GM12873 (cell line): ENCODE data around the gene CALD1.

ENCODE experiments used
- TF ChIP-seq, protein P1 (sequence below): IDR thresholded peaks from 2 replicates; pipeline ENCODE4 v1.5.1; 2012; ENCODE audit warnings: low read depth, mild to moderate bottlenecking, moderate library complexity, low read length, control low read depth; ENCODE audit not compliant: insufficient read depth; ENCODE audit errors: missing control alignments

The CALD1 gene

DNA sequence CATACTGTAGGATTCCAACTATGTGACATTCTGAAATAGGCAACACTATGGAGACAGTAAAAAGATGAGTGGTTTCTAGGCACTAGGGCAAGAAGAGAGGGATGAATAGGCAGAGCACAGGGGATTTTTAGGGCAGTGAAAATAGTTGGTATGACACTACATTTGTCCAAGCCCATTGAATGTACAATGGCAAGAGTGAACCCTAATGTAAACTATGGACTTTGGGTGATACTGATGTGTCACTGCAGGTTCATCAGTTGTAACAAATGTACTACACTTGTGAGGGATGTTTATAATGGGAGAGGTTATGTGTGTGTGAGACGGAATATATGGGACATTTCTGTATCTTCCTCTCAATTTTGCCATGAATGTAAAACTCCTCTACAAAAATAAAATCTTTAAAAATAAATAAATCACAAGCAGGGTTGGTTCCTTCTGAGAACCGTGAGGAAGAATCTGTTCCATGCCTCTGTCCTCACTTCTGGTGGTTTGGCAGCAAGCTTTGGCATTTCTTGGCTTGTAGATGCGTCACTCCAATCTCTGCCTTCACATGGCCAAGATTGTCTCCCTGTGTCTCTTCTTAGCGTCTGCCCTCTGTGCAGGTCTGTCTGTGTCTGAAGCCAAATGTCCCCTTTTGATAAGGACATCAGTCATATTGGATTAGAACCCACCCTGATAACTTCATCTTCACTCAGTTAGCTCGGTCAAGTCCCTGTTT lies 123.8 kb downstream of the CALD1 start:
- TF ChIP-seq, protein P1, sequence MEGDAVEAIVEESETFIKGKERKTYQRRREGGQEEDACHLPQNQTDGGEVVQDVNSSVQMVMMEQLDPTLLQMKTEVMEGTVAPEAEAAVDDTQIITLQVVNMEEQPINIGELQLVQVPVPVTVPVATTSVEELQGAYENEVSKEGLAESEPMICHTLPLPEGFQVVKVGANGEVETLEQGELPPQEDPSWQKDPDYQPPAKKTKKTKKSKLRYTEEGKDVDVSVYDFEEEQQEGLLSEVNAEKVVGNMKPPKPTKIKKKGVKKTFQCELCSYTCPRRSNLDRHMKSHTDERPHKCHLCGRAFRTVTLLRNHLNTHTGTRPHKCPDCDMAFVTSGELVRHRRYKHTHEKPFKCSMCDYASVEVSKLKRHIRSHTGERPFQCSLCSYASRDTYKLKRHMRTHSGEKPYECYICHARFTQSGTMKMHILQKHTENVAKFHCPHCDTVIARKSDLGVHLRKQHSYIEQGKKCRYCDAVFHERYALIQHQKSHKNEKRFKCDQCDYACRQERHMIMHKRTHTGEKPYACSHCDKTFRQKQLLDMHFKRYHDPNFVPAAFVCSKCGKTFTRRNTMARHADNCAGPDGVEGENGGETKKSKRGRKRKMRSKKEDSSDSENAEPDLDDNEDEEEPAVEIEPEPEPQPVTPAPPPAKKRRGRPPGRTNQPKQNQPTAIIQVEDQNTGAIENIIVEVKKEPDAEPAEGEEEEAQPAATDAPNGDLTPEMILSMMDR, result no peak

- TF ChIP-seq, protein P1, result no peak
Observed at GRCh38 chr7:134905375-134905774, 125.9 kb downstream of the CALD1 start.

DNA sequence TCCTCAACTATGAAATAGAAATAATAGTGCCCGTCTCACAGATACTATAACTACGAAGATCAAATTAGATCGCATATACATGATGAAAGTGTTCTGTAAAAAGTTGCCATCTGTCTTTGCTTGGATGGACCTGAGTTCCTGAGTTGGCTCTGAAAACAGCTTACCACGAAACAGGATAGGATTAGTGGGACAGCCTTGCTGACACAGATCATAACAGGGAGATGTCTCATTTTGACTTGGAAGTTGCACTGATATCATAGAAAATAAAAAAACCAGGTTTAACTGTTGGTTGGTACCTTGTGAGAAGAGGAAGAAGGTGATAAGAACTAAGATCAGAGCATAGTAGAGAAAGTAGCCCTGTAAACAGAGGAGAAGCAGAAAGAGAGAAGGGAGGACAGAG lies 127.6 kb downstream of the CALD1 start:
- TF ChIP-seq, protein P1, result no peak

DNA sequence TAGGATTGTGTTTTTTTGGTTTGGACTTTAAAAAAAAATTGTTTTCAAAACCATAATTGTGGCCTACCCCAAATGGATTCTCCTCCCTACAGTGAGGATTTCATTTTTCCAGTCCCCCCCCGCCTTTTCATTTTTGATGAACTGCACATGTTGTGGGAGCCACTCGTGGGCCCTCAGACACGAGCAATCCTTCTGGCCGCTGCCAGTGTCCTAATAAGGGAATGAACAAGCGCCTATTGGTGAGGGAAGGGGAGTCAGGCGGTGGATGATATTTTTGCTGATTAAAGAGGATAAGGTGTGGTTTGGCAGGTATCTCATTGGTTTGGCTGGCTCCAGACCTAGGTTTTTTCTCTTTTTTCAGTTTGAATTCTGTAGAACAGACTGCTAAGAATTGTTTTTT lies 128.2 kb downstream of the CALD1 start:
- TF ChIP-seq, protein P1, result no peak

DNA sequence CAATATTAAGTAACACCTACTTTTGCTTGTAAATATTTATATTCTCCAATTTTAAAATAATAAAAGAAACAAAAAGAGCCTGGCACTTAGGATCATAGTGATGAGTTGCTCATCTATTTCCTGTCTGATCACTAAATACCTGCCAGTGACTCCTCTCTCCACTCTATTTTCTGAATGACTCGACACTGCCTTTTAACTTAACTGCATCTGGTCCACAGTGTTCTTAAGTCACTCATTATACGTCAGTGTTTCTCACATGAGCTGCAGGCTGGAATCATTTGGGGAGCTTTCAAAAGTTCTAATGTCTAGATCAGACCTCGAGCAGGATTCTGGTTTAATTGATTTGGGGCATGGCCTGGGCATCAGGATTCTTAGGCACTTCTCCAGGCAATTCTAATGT lies 128.9 kb downstream of the CALD1 start:
- TF ChIP-seq, protein P1, result no peak

DNA sequence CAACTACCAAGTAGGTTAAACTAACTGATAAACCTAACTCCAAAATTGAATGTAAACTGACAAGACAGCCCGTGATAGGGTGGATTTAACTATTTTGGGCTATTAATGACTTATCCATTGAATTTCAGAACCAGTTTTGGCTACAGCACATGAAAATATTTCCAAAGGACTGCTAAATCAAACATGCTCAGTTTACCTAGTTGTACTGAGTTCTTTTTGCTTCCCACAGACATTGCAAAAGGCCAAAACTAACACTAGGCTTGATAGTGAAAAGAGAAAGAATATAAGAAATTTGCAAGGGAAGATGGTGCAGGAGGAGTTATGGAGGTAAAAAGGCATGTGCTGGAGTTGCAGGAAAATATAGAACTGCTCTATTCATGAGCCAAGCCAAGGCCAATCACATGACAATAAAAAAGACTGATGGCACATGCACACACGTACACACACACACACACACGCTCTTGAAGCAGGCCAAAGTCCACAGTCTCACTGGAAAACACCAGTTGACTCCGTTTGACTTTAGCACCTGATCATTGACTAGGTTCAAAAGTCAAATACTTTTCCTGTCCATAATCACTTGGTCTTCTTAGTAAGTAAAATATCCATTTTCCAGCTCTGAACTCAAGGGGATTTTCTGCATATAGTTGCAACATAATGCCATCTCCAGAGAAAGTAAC lies 130.9 kb downstream of the CALD1 start:
- TF ChIP-seq, protein P1, result no peak

DNA sequence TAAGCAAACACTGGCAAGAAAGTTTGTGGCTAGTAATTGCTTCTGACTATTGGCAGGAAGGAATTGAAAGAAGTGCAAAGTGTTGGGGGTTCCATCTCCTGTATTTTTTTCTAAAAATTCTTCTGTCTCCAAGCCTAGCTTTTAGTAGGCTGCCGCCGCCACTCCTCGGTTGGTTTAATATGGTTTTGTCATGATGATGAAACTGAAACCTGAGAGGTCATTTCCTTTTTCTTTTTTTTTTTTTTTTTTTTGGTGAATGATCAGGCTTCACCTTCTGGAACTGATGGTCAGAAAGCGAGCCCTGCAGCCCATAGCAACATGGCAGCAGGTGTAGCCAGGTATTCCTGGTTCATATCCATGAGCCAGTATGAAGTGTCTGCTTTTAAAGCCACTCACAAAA lies 131.5 kb downstream of the CALD1 start:
- TF ChIP-seq, protein P1, result no peak
